ENCODE measurements around the gene SORCS2. TPM values are rescaled to one million over a fixed set of nuclear protein-coding genes. Genes with fewer than 3 reads are reported as not detected.

Gene SORCS2
- total RNA-seq, 2 donors from 2014 or later: 0.25 TPM; not detected in 1

GRCh38 chr4:7511525-7511924, 319.2 kb downstream of the SORCS2 start:
- H3K9me3 Mint-ChIP-seq: no peaks in the 10 kb centered on the region
- DNase-seq (ENCODE audit: low spot score in 2 of 2): no peak
- no peak for ATAC-seq
- H3K36me3 Mint-ChIP-seq: no peaks in the 10 kb centered on the region
- no peak overlapping the region for H3K27ac Mint-ChIP-seq

- no peak for ATAC-seq
Measured at GRCh38 chr4:7512428-7512827, 320.1 kb downstream of the SORCS2 start.

GRCh38 chr4:7512946-7513345, 320.6 kb downstream of the SORCS2 start:
- Mint-ChIP-seq H3K9me3 (no peaks in the 10 kb centered on the region), H3K27ac (no peak overlapping the region), H3K36me3 (no peaks in the 10 kb centered on the region)
- no peak for ATAC-seq
- no peak for DNase-seq (ENCODE audit: low spot score in 2 of 2)

More at GRCh38 chr4:7512428-7512827, 320.1 kb downstream of the SORCS2 start:
- Mint-ChIP-seq H3K27ac (no peak overlapping the region), H3K36me3 (no peaks in the 10 kb centered on the region), H3K9me3 (no peaks in the 10 kb centered on the region)
- no peak for DNase-seq (ENCODE audit: low spot score in 2 of 2)

- H3K9me3 Mint-ChIP-seq: no peaks in the 10 kb centered on the region
- no peaks in the 10 kb centered on the region for H3K36me3 Mint-ChIP-seq
- H3K27ac Mint-ChIP-seq: no peak overlapping the region
- ATAC-seq: no peak
- DNase-seq (ENCODE audit: low spot score in 2 of 2): no peak
Measured at GRCh38 chr4:7513671-7514070, 321.3 kb downstream of the SORCS2 start.

GRCh38 chr4:7514281-7514680, 321.9 kb downstream of the SORCS2 start:
- no peak overlapping the region for H3K27ac Mint-ChIP-seq
- no peaks in the 10 kb centered on the region for H3K36me3 Mint-ChIP-seq
- ATAC-seq (no peak), DNase-seq (ENCODE audit: low spot score in 2 of 2) (no peak)
- H3K9me3 Mint-ChIP-seq: no peaks in the 10 kb centered on the region

GRCh38 chr4:7514789-7515188, 322.5 kb downstream of the SORCS2 start:
- DNase-seq (ENCODE audit: low spot score in 2 of 2) (no peak), ATAC-seq (no peak)
- Mint-ChIP-seq H3K27ac (no peak overlapping the region), H3K36me3 (no peaks in the 10 kb centered on the region), H3K9me3 (no peaks in the 10 kb centered on the region)

GRCh38 chr4:7515390-7515902, 323.1 kb downstream of the SORCS2 start:
- no peaks in the 10 kb centered on the region for H3K9me3 Mint-ChIP-seq
- no peaks in the 10 kb centered on the region for H3K36me3 Mint-ChIP-seq
- no peak overlapping the region for H3K27ac Mint-ChIP-seq
- ATAC-seq: no peak
- DNase-seq (ENCODE audit: low spot score in 2 of 2): no peak

GRCh38 chr4:7516096-7516772, 323.9 kb downstream of the SORCS2 start:
- no peaks in the 10 kb centered on the region for H3K36me3 Mint-ChIP-seq
- H3K27ac Mint-ChIP-seq: no peak overlapping the region
- ATAC-seq (no peak), DNase-seq (ENCODE audit: low spot score in 2 of 2) (no peak)
- no peaks in the 10 kb centered on the region for H3K9me3 Mint-ChIP-seq

GRCh38 chr4:7516773-7517144, 324.4 kb downstream of the SORCS2 start:
- no peak overlapping the region for H3K27ac Mint-ChIP-seq
- DNase-seq (ENCODE audit: low spot score in 2 of 2) (no peak), ATAC-seq (no peak)
- H3K36me3 Mint-ChIP-seq: no peaks in the 10 kb centered on the region
- no peaks in the 10 kb centered on the region for H3K9me3 Mint-ChIP-seq

- Mint-ChIP-seq H3K9me3 (no peaks in the 10 kb centered on the region), H3K36me3 (no peaks in the 10 kb centered on the region), H3K27ac (no peak overlapping the region)
- DNase-seq (ENCODE audit: low spot score in 2 of 2) (no peak), ATAC-seq (no peak)
Measured at GRCh38 chr4:7518871-7519637, 326.7 kb downstream of the SORCS2 start.

GRCh38 chr4:7519638-7520376, 327.5 kb downstream of the SORCS2 start:
- no peak for DNase-seq (ENCODE audit: low spot score in 2 of 2)
- no peak overlapping the region for H3K27ac Mint-ChIP-seq
- H3K9me3 Mint-ChIP-seq: no peaks in the 10 kb centered on the region
- no peaks in the 10 kb centered on the region for H3K36me3 Mint-ChIP-seq
- ATAC-seq: no peak

- no peak for ATAC-seq
- no peak for DNase-seq (ENCODE audit: low spot score in 2 of 2)
- no peaks in the 10 kb centered on the region for H3K36me3 Mint-ChIP-seq
- no peak overlapping the region for H3K27ac Mint-ChIP-seq
- no peaks in the 10 kb centered on the region for H3K9me3 Mint-ChIP-seq
Measured at GRCh38 chr4:7521666-7522065, 329.3 kb downstream of the SORCS2 start.

GRCh38 chr4:7522452-7523220, 330.3 kb downstream of the SORCS2 start:
- H3K27ac Mint-ChIP-seq: no peak overlapping the region
- no peaks in the 10 kb centered on the region for H3K9me3 Mint-ChIP-seq
- no peaks in the 10 kb centered on the region for H3K36me3 Mint-ChIP-seq
- DNase-seq (ENCODE audit: low spot score in 2 of 2) (no peak), ATAC-seq (no peak)

GRCh38 chr4:7523526-7523925, 331.2 kb downstream of the SORCS2 start:
- ATAC-seq: no peak
- no peaks in the 10 kb centered on the region for H3K36me3 Mint-ChIP-seq
- H3K27ac Mint-ChIP-seq: no peak overlapping the region
- no peaks in the 10 kb centered on the region for H3K9me3 Mint-ChIP-seq
- no peak for DNase-seq (ENCODE audit: low spot score in 2 of 2)

- Mint-ChIP-seq H3K27ac (no peak overlapping the region), H3K9me3 (no peaks in the 10 kb centered on the region), H3K36me3 (no peaks in the 10 kb centered on the region)
- DNase-seq (ENCODE audit: low spot score in 2 of 2) (no peak), ATAC-seq (no peak)
Measured at GRCh38 chr4:7524064-7524682, 331.8 kb downstream of the SORCS2 start.

GRCh38 chr4:7524843-7525242, 332.5 kb downstream of the SORCS2 start:
- Mint-ChIP-seq H3K27ac (no peak overlapping the region), H3K36me3 (no peaks in the 10 kb centered on the region), H3K9me3 (no peaks in the 10 kb centered on the region)
- ATAC-seq (no peak), DNase-seq (ENCODE audit: low spot score in 2 of 2) (no peak)

Measured in activated naive CD4-positive, alpha-beta T cell treated with anti-CD3 and anti-CD28 coated beads, Interleukin-2, amount 50 U/mL, for 72 hours (primary cell).